Skeletal muscle tissue (tissue), 4 donors: ENCODE measurements around the gene MCM7. TPM values are rescaled to one million over a fixed set of nuclear protein-coding genes. Genes with fewer than 3 reads are reported as not detected.

Experiments
- H3K27ac ChIP-seq: one replicate; pipeline ENCODE4 v1.7.0; 2013; ENCODE audit warnings: mild to moderate bottlenecking, low read depth, low read length, inconsistent platforms
- H3K27me3 ChIP-seq, 3 donors: one replicate each; pipeline ENCODE4 v1.7.0; 2013; ENCODE audit warnings: low read length in 3 of 3; ENCODE audit not compliant: control insufficient read depth in 3 of 3, insufficient read depth in 3 of 3
- H3K36me3 ChIP-seq, 3 donors: one replicate each; pipeline ENCODE4 v1.7.0; 2013; ENCODE audit warnings: low read length in 3 of 3; ENCODE audit not compliant: control insufficient read depth in 3 of 3, insufficient read depth in 3 of 3
- H3K4me1 ChIP-seq, 3 donors: one replicate each; pipeline ENCODE4 v1.7.0; 2013; ENCODE audit warnings: low read length in 3 of 3, mild to moderate bottlenecking in 3 of 3; ENCODE audit not compliant: control insufficient read depth in 3 of 3, insufficient read depth in 3 of 3
- H3K4me3 ChIP-seq, 3 donors: one replicate each; pipeline ENCODE4 v1.7.0; 2013; ENCODE audit warnings: low read length in 3 of 3
- H3K9ac ChIP-seq, 3 donors: one replicate each; pipeline ENCODE4 v1.7.0; 2013; ENCODE audit warnings: low read length in 3 of 3, mild to moderate bottlenecking in 3 of 3, moderate library complexity in 2 of 3, low read depth in 1 of 3
- H3K9me3 ChIP-seq, 3 donors: one replicate each; pipeline ENCODE4 v1.7.0; 2013; ENCODE audit warnings: low read length in 3 of 3; ENCODE audit not compliant: control insufficient read depth in 3 of 3
- total RNA-seq: library from RNA; depleted of rRNA; stranded (reverse); fragments of >200 nt; gene quantifications from one replicate; pipeline ENCODE4 v1.2.3, GENCODE V29; 2014
- donor health status: Osteomylitis.

The MCM7 gene
- total RNA-seq, 1 donor from 2014 or later, result 42.3 TPM

DNA sequence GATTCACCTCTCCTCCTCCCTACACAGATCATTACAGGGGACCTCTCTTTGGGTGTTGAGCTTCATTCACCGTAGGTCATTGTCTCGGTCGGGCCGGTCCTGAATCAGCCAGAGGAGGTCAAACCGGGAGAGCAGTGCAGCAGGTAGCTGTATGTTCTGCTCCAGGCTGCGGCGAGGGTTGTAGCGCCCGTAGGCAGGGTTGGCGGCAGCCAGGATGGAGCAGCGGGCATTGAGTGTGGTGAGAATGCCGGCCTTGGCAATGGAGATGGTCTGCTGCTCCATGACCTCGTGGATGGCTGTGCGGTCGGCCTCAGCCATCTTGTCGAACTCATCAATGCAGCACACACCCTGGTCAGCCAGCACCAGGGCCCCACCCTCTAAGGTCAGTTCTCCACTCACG is 5.5 kb downstream of the MCM7 start:
- Histone ChIP-seq H3K4me3 (no peak overlapping the region), H3K9ac (no peak overlapping the region), H3K27me3 (no peaks in the 10 kb centered on the region), H3K36me3 (peaks cover 80 to 84% (median 83%) of the 10 kb centered on the region in 3 donors), H3K27ac (no peak overlapping the region), H3K4me1 (peaks cover 10 to 28% (median 25%) of the 10 kb centered on the region in 3 donors), H3K9me3 (no peaks in the 10 kb centered on the region)

DNA sequence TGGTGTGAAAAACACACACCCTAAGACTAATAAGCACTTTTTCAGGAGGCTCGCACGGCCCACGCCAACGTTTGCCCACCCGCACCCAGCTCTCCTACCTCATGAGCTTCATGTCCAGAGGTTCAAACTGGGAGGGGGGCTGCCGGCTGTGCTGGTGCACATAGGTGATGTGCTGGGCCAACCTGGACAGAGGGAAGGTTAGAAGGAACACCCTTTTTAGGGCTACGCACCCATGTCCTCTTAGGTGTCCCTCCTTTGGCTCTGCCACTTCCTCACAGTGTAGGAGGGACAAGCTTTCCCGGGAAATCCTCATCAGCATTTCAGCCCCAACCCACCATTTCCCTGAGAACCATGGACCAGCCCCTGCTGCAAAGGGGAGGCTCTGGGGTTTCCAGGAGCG is 5.9 kb downstream of the MCM7 start:
- Histone ChIP-seq H3K4me3 (no peak overlapping the region), H3K9me3 (no peaks in the 10 kb centered on the region), H3K27ac (no peak overlapping the region), H3K4me1 (peaks cover 10 to 29% (median 28%) of the 10 kb centered on the region in 3 donors), H3K9ac (no peak overlapping the region), H3K36me3 (peaks cover 84 to 88% (median 87%) of the 10 kb centered on the region in 3 donors), H3K27me3 (no peaks in the 10 kb centered on the region)

DNA sequence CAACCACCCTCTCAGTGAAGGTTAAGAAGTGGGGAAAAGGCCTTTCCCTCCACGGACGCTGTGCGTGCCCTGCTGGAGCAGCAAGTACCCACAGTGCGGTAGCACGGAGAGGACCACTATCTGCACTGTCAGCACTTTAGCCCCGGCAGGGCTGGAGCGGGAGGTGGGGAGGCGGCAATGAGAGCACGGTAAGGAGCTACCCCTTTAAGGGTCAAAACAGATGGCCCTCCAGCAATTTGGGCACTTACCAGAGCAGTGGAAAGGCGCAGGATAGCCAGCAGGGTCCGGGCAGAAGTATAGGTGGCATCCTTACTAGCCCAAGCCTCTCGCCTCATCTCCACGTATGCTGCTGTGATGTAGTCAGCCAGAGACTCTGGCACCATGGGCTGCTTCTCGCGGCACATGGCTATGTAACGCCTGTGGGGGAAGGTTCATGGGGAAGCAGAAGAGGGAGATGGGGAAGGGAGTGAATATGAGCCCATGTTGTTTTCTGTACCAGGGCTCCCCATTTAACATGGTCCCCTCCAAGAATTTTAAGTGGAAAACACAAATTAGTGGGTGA is 7.2 kb downstream of the MCM7 start:
- Histone ChIP-seq H3K27ac (no peak overlapping the region), H3K9me3 (no peaks in the 10 kb centered on the region), H3K4me1 (peaks cover 12 to 27% (median 25%) of the 10 kb centered on the region in 3 donors), H3K27me3 (no peaks in the 10 kb centered on the region), H3K9ac (peak overlapping the region in 1 of 3 donors; percentile 54), H3K4me3 (no peak overlapping the region), H3K36me3 (peaks cover 78 to 83% (median 81%) of the 10 kb centered on the region in 3 donors)

DNA sequence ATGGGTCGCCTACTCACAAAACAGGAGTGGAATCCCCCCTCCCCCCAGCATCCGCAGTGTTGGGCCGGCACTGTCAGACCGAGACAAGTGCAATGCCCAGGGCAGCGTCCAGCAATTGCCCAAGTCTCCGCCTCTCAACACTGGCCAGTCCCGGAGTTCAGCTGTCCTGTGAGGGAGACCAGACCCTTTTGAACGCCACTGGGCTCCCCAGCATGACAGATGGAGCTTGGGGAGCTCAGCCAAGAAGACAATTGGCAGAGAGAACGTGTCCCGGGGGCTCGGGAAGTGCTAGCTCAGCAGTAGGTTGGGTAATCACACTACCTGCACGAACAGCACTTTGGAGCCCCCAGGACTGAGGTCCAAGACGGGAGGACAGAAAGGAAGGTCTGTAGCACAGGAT is 7.7 kb downstream of the MCM7 start:
- Histone ChIP-seq H3K9ac (peak overlapping the region in 1 of 3 donors; percentile 54), H3K27ac (no peak overlapping the region), H3K4me1 (peaks cover 14 to 27% (median 22%) of the 10 kb centered on the region in 3 donors), H3K4me3 (no peak overlapping the region), H3K36me3 (peaks cover 73 to 78% (median 76%) of the 10 kb centered on the region in 3 donors), H3K9me3 (no peaks in the 10 kb centered on the region), H3K27me3 (no peaks in the 10 kb centered on the region)

DNA sequence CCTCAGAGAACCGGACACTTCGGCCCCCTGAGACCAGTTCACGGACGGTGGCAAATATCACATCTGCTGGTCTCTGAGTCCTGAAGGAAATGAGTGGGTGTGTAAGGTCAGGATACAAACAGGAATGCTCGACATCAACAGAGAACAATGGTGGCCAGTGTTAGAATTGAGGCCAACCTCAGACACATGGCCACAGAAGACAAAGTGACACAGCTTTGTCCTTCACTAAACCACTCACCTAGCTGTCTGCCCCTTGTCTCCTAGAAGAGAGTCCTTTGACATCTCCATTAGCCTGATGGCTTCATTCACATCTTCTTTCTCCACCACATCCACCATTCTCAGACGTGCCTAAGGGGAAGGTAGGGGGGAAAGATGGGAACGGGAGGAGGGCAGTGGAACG is 8.1 kb downstream of the MCM7 start:
- Histone ChIP-seq H3K27ac (no peak overlapping the region), H3K9me3 (no peaks in the 10 kb centered on the region), H3K4me1 (peaks cover 18 to 31% (median 26%) of the 10 kb centered on the region in 3 donors), H3K36me3 (peaks cover 68 to 73% (median 72%) of the 10 kb centered on the region in 3 donors), H3K9ac (no peak overlapping the region), H3K27me3 (no peaks in the 10 kb centered on the region), H3K4me3 (no peak overlapping the region)

DNA sequence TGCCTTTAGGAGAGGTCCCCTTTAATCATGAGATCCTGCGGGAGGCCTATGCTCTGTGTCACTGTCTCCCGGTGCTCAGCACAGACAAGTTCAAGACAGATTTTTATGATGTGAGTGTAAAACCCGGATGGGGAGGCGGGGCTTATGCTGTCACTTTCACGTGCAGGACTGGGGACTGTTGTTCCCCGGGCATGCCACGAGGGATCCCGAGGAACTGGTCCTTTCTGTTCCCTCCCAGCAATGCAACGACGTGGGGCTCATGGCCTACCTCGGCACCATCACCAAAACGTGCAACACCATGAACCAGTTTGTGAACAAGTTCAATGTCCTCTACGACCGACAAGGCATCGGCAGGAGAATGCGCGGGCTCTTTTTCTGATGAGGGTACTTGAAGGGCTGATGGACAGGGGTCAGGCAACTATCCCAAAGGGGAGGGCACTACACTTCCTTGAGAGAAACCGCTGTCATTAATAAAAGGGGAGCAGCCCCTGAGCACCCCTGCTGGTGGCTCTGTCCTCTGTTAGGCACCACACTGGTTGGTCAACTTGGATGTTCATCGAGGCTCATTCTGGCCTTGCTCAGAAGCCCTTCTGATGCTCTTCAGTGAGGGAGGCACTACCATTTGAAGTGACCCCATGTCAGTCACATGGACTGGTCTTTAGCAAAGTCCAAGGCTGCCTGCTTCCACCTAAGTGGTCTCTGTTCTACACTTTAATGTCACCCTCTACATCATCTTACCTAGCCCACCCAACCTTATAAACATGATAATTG is 9.6 kb downstream of the MCM7 start:
- H3K27ac ChIP-seq, result no peak overlapping the region
- no peak overlapping the region for H3K4me3 ChIP-seq
- peaks cover 56 to 61% (median 59%) of the 10 kb centered on the region in 3 donors for H3K36me3 ChIP-seq
- H3K9me3 ChIP-seq, result no peaks in the 10 kb centered on the region
- no peaks in the 10 kb centered on the region for H3K27me3 ChIP-seq
- peaks cover 19 to 31% (median 27%) of the 10 kb centered on the region in 3 donors for H3K4me1 ChIP-seq
- H3K9ac ChIP-seq, result no peak overlapping the region

DNA sequence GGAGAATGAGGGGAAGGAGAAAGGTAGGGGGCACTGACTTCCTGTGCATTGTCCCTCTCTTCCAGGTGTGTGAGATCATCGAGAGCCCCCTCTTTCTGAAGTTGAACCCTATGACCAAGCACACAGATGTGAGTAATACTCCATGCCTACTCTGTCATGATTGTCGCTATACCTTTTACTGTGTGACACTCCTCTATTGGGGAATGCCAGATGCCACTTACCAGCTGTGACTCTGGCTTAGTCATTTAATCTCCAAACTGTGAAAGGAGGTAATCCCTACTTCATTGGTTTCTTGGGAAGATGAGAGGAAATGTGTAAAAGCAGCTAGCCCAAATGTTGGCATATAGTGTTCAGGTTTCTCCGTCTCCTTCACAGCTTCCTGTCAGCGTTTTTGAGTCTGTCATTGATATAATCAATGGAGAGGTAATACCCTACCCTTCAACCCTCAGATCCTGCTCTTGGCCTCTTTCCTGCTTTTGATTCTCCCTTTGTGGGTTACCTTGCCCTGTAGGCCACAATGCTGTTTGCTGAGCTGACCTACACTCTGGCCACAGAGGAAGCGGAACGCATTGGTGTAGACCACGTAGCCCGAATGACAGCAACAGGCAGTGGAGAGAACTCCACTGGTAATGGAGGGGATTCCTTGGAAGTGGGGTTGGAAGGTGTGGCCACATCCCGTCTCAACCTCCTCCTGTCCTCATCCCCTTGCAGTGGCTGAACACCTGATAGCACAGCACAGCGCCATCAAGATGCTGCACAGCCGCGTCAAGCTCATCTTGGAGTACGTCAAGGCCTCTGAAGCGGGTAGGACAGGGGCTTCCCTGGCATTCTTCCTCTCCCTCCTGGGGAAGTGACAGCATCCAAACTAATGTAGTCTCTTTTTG is 10.4 kb downstream of the MCM7 start:
- no peaks in the 10 kb centered on the region for H3K9me3 ChIP-seq
- no peak overlapping the region for H3K4me3 ChIP-seq
- peaks cover 19 to 31% (median 27%) of the 10 kb centered on the region in 3 donors for H3K4me1 ChIP-seq
- H3K27ac ChIP-seq, result no peak overlapping the region
- H3K27me3 ChIP-seq, result no peaks in the 10 kb centered on the region
- no peak overlapping the region for H3K9ac ChIP-seq
- peaks cover 50 to 54% (median 52%) of the 10 kb centered on the region in 3 donors for H3K36me3 ChIP-seq

DNA sequence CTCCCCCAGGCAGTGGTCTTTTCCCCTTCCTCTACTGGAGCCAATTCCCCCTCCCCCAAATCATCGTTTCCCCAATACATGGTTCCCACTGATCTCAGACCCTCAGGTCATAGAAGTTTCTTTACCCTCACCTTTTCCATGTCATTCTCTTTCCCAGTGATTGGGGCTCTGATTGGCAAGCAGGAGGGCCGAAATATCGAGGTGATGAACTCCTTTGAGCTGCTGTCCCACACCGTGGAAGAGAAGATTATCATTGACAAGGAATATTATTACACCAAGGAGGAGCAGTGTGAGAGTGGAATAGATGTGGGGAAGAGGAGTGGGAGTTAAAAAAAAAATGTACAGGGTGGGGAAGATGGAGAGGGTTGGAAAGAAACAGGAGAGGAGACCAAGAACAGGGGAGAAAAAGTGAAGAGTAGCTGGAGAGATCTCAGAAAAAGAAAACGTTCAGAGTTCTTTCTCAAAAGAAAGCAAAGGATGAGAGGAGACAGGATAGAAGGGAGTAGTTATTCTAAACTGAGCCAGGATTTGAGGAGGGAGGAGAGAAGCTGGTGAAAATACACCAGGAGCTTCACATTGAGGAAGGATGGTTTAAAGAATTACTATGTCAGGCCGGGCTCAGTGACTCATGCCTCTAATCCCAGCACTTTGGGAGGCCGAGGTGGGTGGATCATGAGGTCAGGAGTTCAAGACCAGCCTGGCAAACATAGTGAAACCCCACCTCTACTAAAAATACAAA is 11.6 kb downstream of the MCM7 start:
- Histone ChIP-seq H3K27ac (peak overlapping the region; percentile 73), H3K27me3 (no peaks in the 10 kb centered on the region), H3K4me1 (peaks cover 19 to 31% (median 27%) of the 10 kb centered on the region in 3 donors), H3K9me3 (no peaks in the 10 kb centered on the region), H3K4me3 (peak overlapping the region; percentile 93 to 96 (median 95)), H3K9ac (peak overlapping the region; percentile 78 to 94 (median 88)), H3K36me3 (peaks cover 39 to 44% (median 43%) of the 10 kb centered on the region in 3 donors)
